HUES48 (cell line): Measurements from ENCODE around the gene RAB19.
A peak's percentile ranks its signal among the peaks of the same experiment; 100 is the strongest.
"Not testable (repeated sequence)": the region's sequence is repeated elsewhere in the genome, so short reads cannot be mapped to it uniquely, and the experiment has no call there.

Source experiments
- H3K27ac ChIP-seq: one replicate; pipeline ENCODE4 v1.7.0; 2013; ENCODE audit warnings: low read depth, low read length, inconsistent platforms
- H3K27me3 ChIP-seq: 2 replicates; pipeline ENCODE4 v1.6.1; 2013; ENCODE audit warnings: mild to moderate bottlenecking, low read length; ENCODE audit not compliant: control insufficient read depth, insufficient read depth
- H3K36me3 ChIP-seq: 2 replicates; pipeline ENCODE4 v1.6.1; 2013; ENCODE audit warnings: low read length; ENCODE audit not compliant: control insufficient read depth, insufficient read depth
- H3K4me1 ChIP-seq: 2 replicates; pipeline ENCODE4 v1.6.1; 2013; ENCODE audit warnings: mild to moderate bottlenecking, low read length; ENCODE audit not compliant: control insufficient read depth, insufficient read depth
- H3K4me3 ChIP-seq: 2 replicates; pipeline ENCODE4 v1.5.1; 2013; ENCODE audit warnings: mild to moderate bottlenecking, low read depth, low read length
- H3K9ac ChIP-seq: 2 replicates; pipeline ENCODE4 v1.6.1; 2013; ENCODE audit warnings: mild to moderate bottlenecking, low read depth, low read length, moderate library complexity
- H3K9me3 ChIP-seq: 2 replicates; pipeline ENCODE4 v1.6.1; 2013; ENCODE audit warnings: low read length; ENCODE audit not compliant: control insufficient read depth, insufficient read depth

RAB19 gene

GRCh38 chr7:140433396-140433795, 29.5 kb downstream of the RAB19 start:
- H3K36me3 ChIP-seq: no peaks in the 10 kb centered on the region

GRCh38 chr7:140435252-140435895, 31.5 kb downstream of the RAB19 start:
- Histone ChIP-seq H3K36me3 (no peaks in the 10 kb centered on the region), H3K4me3 (no peak overlapping the region), H3K4me1 (no peaks in the 10 kb centered on the region), H3K9me3 (no peaks in the 10 kb centered on the region), H3K9ac (no peak overlapping the region), H3K27ac (no peak overlapping the region), H3K27me3 (no peaks in the 10 kb centered on the region)

More at GRCh38 chr7:140433396-140433795, 29.5 kb downstream of the RAB19 start:
- H3K27me3 ChIP-seq: no peaks in the 10 kb centered on the region
- no peak overlapping the region for H3K27ac ChIP-seq
- no peak overlapping the region for H3K9ac ChIP-seq
- H3K4me1 ChIP-seq: no peaks in the 10 kb centered on the region
- no peak overlapping the region for H3K4me3 ChIP-seq
- H3K9me3 ChIP-seq: no peaks in the 10 kb centered on the region

GRCh38 chr7:140439359-140439758, 35.5 kb downstream of the RAB19 start:
- H3K4me1 ChIP-seq: no peaks in the 10 kb centered on the region
- H3K9me3 ChIP-seq: no peaks in the 10 kb centered on the region
- H3K4me3 ChIP-seq: no peak overlapping the region
- no peak overlapping the region for H3K9ac ChIP-seq
- no peaks in the 10 kb centered on the region for H3K36me3 ChIP-seq
- no peaks in the 10 kb centered on the region for H3K27me3 ChIP-seq
- H3K27ac ChIP-seq: no peak overlapping the region

GRCh38 chr7:140440593-140440992, 36.7 kb downstream of the RAB19 start:
- no peak overlapping the region for H3K27ac ChIP-seq
- no peaks in the 10 kb centered on the region for H3K4me1 ChIP-seq
- no peaks in the 10 kb centered on the region for H3K36me3 ChIP-seq
- H3K9ac ChIP-seq: no peak overlapping the region
- H3K9me3 ChIP-seq: no peaks in the 10 kb centered on the region
- H3K27me3 ChIP-seq: no peaks in the 10 kb centered on the region
- no peak overlapping the region for H3K4me3 ChIP-seq

GRCh38 chr7:140441519-140441918, 37.7 kb downstream of the RAB19 start:
- no peaks in the 10 kb centered on the region for H3K36me3 ChIP-seq

GRCh38 chr7:140446467-140446866, 42.6 kb downstream of the RAB19 start:
- Histone ChIP-seq H3K27ac (no peak overlapping the region), H3K27me3 (no peaks in the 10 kb centered on the region), H3K4me1 (peaks cover 27% of the 10 kb centered on the region), H3K9me3 (no peaks in the 10 kb centered on the region), H3K9ac (no peak overlapping the region), H3K4me3 (no peak overlapping the region), H3K36me3 (no peaks in the 10 kb centered on the region)

More at GRCh38 chr7:140441519-140441918, 37.7 kb downstream of the RAB19 start:
- H3K27ac ChIP-seq: no peak overlapping the region
- H3K9ac ChIP-seq: no peak overlapping the region
- H3K27me3 ChIP-seq: no peaks in the 10 kb centered on the region
- no peak overlapping the region for H3K4me3 ChIP-seq
- no peaks in the 10 kb centered on the region for H3K4me1 ChIP-seq
- no peaks in the 10 kb centered on the region for H3K9me3 ChIP-seq

GRCh38 chr7:140447841-140448240, 44.0 kb downstream of the RAB19 start:
- peaks cover 6% of the 10 kb centered on the region for H3K36me3 ChIP-seq
- H3K27ac ChIP-seq: peak overlapping the region; percentile 74
- no peak overlapping the region for H3K9ac ChIP-seq
- H3K27me3 ChIP-seq: no peaks in the 10 kb centered on the region
- peaks cover 32% of the 10 kb centered on the region for H3K4me1 ChIP-seq
- no peaks in the 10 kb centered on the region for H3K9me3 ChIP-seq
- no peak overlapping the region for H3K4me3 ChIP-seq

- Histone ChIP-seq H3K4me3 (no peak overlapping the region), H3K9ac (no peak overlapping the region), H3K27me3 (no peaks in the 10 kb centered on the region), H3K4me1 (peaks cover 36% of the 10 kb centered on the region), H3K36me3 (peaks cover 17% of the 10 kb centered on the region), H3K27ac (peak overlapping the region; percentile 80), H3K9me3 (no peaks in the 10 kb centered on the region)
Measured at GRCh38 chr7:140448781-140449480, 45.1 kb downstream of the RAB19 start.

GRCh38 chr7:140451716-140452115, 47.9 kb downstream of the RAB19 start:
- H3K9ac ChIP-seq: no peak overlapping the region
- peak overlapping the region; percentile 0 for H3K27ac ChIP-seq
- peaks cover 42% of the 10 kb centered on the region for H3K36me3 ChIP-seq
- H3K4me3 ChIP-seq: no peak overlapping the region
- no peaks in the 10 kb centered on the region for H3K9me3 ChIP-seq
- no peaks in the 10 kb centered on the region for H3K27me3 ChIP-seq
- peaks cover 61% of the 10 kb centered on the region for H3K4me1 ChIP-seq

- H3K9me3 ChIP-seq: no peaks in the 10 kb centered on the region
- no peak overlapping the region for H3K27ac ChIP-seq
- peaks cover 60% of the 10 kb centered on the region for H3K4me1 ChIP-seq
- peaks cover 57% of the 10 kb centered on the region for H3K36me3 ChIP-seq
- no peak overlapping the region for H3K9ac ChIP-seq
- H3K27me3 ChIP-seq: no peaks in the 10 kb centered on the region
- H3K4me3 ChIP-seq: no peak overlapping the region
Measured at GRCh38 chr7:140453273-140453672, 49.4 kb downstream of the RAB19 start.

- not testable (repeated sequence) for H3K4me3 ChIP-seq, H3K9me3 ChIP-seq, H3K27me3 ChIP-seq, H3K9ac ChIP-seq, H3K27ac ChIP-seq
- Histone ChIP-seq H3K36me3 (peaks cover 65% of the 10 kb centered on the region), H3K4me1 (peaks cover 60% of the 10 kb centered on the region)
Measured at GRCh38 chr7:140453785-140454656, 50.2 kb downstream of the RAB19 start.
